Heart right ventricle (tissue), 16 donors: ENCODE results near the gene RECK. TPM values are rescaled to one million over a fixed set of nuclear protein-coding genes. Genes with fewer than 3 reads are reported as not detected.

ENCODE experiments used
- ATAC-seq, 8 donors: fragments of 200-7000 bp; cut with Tn5 transposase; one replicate each; pipeline ENCODE4 v1.9.1; 2020; ENCODE audit warnings: mild to moderate bottlenecking in 8 of 8, moderate library complexity in 8 of 8, moderate number of reproducible peaks in 1 of 8
- DNase-seq, 2 donors: peaks; one replicate each; pipeline ENCODE4 v3.0.0-alpha.2; 2020
- H3K27ac ChIP-seq, 10 donors: fragments of 200-600 bp; sonication (generic) in 2 of 10; one replicate each; pipeline versions ENCODE4 v1.5.0 to v1.8.0; 2020 to 2022; ENCODE audit warnings: mild to moderate bottlenecking in 3 of 10
- H3K27me3 ChIP-seq, 7 donors: fragments of 200-600 bp; one replicate each; pipeline ENCODE4 v1.8.0; 2021 to 2022; ENCODE audit warnings: mild to moderate bottlenecking in 2 of 7
- H3K36me3 ChIP-seq, 9 donors: fragments of 200-600 bp; sonication (generic) in 1 of 9; one replicate each; pipeline versions ENCODE4 v1.5.0 to v1.8.0; 2020 to 2022; ENCODE audit warnings: mild to moderate bottlenecking in 2 of 9
- H3K4me1 ChIP-seq, 9 donors: fragments of 200-600 bp; sonication (generic) in 1 of 9; one replicate each; pipeline versions ENCODE4 v1.5.0 to v1.8.0; 2020 to 2022; ENCODE audit warnings: mild to moderate bottlenecking in 4 of 9
- H3K4me3 ChIP-seq, 10 donors: fragments of 200-600 bp; sonication (generic) in 2 of 10; one replicate each; pipeline versions ENCODE4 v1.5.0 to v1.8.0; 2020 to 2022; ENCODE audit warnings: mild to moderate bottlenecking in 7 of 10, moderate library complexity in 2 of 10
- H3K9me3 ChIP-seq, 11 donors: fragments of 200-600 bp in 10 of 11; sonication (generic) in 2 of 11; one replicate each; pipeline versions ENCODE4 v1.5.0 to v1.8.0; 2013 to 2022; ENCODE audit warnings: mild to moderate bottlenecking in 2 of 11, control low read depth in 1 of 11, moderate library complexity in 1 of 11
- CTCF ChIP-seq, 9 donors: fragments of 200-600 bp; sonication (generic) in 2 of 9; IDR thresholded peaks; one replicate each; pipeline versions ENCODE4 v1.5.0 to v1.8.0; 2021 to 2022; ENCODE audit warnings: antibody characterized with exemption in 9 of 9, mild to moderate bottlenecking in 5 of 9, moderate library complexity in 1 of 9
- WGBS, 2 donors: extraction: QIAGEN DNeasy Blood & Tissue Kit; methylation state at CpG; one replicate each; pipeline ENCODE4 v1.1.7; 2013; ENCODE audit warnings: inconsistent platforms in 1 of 2; 5-methylcytosine and 5-hydroxymethylcytosine counted together
- intact Hi-C, 10 donors: fragments of 100-400 bp; cut with DNase I; formaldehyde crosslinking; loops; one replicate each; pipeline versions ENCODE4 v1.11.1 to v1.14.2; 2022
- polyA plus RNA-seq, 2 donors: library from polyadenylated mRNA; stranded (reverse); fragments of 200-250 nt; gene quantifications; one replicate each; pipeline ENCODE4 v1.2.3, GENCODE V29; 2013
- total RNA-seq, 10 donors: library from RNA; stranded (reverse); fragmentation: NEBNext Ultra II Directional in 3 of 10; extraction: Animal tissue kit (Norgen Biotek cat#: 25700) in 3 of 10; gene quantifications; one replicate each; pipeline versions ENCODE4 v1.2.1 to v1.2.4, GENCODE V29; 2021 to 2023
- donor health status: Arrhythmogenic right ventricular cardiomyopathy.
- donor health status: ischemic (EF 13 %, LVEDD 7.1; RV severe dilation, severe dysfunction).
- donor health status: healthy with polysubstance abuse.
- donor health status: DM: no; HTN: yes; CAD: no.
- donor health status: DM: no; HTN: no; CAD: no.
- donor health status: ischemic (EF 25% LVEDD 6.9; RV normal size, moderate dysfunction).
- donor health status: ischemic (EF 25% LVEDD 5.7; RV mildly dilated, moderate dysfunction).
- donor health status: healthy.
- donor health status: DM: yes; HTN: yes; CAD: no.
- donor health status: Ischemic cardiomyopathy.
- donor health status: ischemic (EF 35%, LVEDD 5.7; RV mildly dilated, moderate dysfunction).
- donor health status: nonischemic (EF 11% LVEDD 7.7; RV severe dilation, severe dysfunction).
- donor health status: DM: yes; HTN: yes; CAD: no.
- donor health status: PGD.
- donor health status: ischemic (EF 29% LVEDD 5.4; RV normal size, mild dysfunction).
- donor health status: nonischemic (EF 23%, LVEDD 6.1; RV moderate dilation, normal function).

RECK gene
- total and polyA plus RNA-seq, 12 donors, result 2.9 to 5.8 (median 5.1) TPM

GRCh38 chr9:36109071-36109470 lies 72.4 kb downstream of the RECK start:
- no peak for TF ChIP-seq CTCF (IDR thresholded peaks at IDR 0.05)
- Histone ChIP-seq H3K27ac (no peak overlapping the region), H3K9me3 (no peaks in the 10 kb centered on the region), H3K4me1 (peaks cover 0 to 8% (median 0%) of the 10 kb centered on the region in 9 donors), H3K4me3 (no peak overlapping the region), H3K27me3 (no peaks in the 10 kb centered on the region), H3K36me3 (peaks cover 0 to 67% (median 18%) of the 10 kb centered on the region in 9 donors)
- 59% methylated on average over 2 of the region's 2 CpGs for WGBS, 2 donors
- DNase-seq, result no peak
- intact Hi-C loops, result loop anchor here in 3 of 10 donors (10.0 kb wide), 2 partner anchors 216 to 226 kb away; no protein-coding TSS in a partner anchor
- ATAC-seq, result no peak

GRCh38 chr9:36110434-36110833 lies 73.7 kb downstream of the RECK start:
- Histone ChIP-seq H3K27me3 (no peaks in the 10 kb centered on the region), H3K9me3 (no peaks in the 10 kb centered on the region), H3K27ac (no peak overlapping the region), H3K4me1 (peaks cover 0 to 8% (median 0%) of the 10 kb centered on the region in 9 donors), H3K4me3 (no peak overlapping the region), H3K36me3 (peaks cover 0 to 70% (median 14%) of the 10 kb centered on the region in 9 donors)
- 94 to 97% methylated on average over 2 of the region's 2 CpGs for WGBS, 2 donors
- DNase-seq, result no peak
- intact Hi-C loops, result no loop called here
- TF ChIP-seq CTCF (IDR thresholded peaks at IDR 0.05), result no peak
- ATAC-seq, result no peak

- ATAC-seq (no peak), DNase-seq (no peak)
- Histone ChIP-seq H3K4me3 (no peak overlapping the region), H3K9me3 (no peaks in the 10 kb centered on the region), H3K36me3 (peaks cover 0 to 82% (median 14%) of the 10 kb centered on the region in 9 donors), H3K27me3 (no peaks in the 10 kb centered on the region), H3K27ac (no peak overlapping the region), H3K4me1 (peaks cover 0 to 8% (median 0%) of the 10 kb centered on the region in 9 donors)
- intact Hi-C loops, result no loop called here
- TF ChIP-seq CTCF (IDR thresholded peaks at IDR 0.05), result no peak
- 87 to 90% methylated on average over 3 of the region's 3 CpGs for WGBS, 2 donors
These were observed 75.8 kb downstream of the RECK start for GRCh38 chr9:36112516-36112915.

- 83 to 84% methylated on average over 2 of the region's 2 CpGs for WGBS, 2 donors
These were observed 77.3 kb downstream of the RECK start for GRCh38 chr9:36113999-36114398.

More at GRCh38 chr9:36113999-36114398, 77.3 kb downstream of the RECK start:
- TF ChIP-seq CTCF (IDR thresholded peaks at IDR 0.05), result no peak
- Histone ChIP-seq H3K4me3 (no peak overlapping the region), H3K36me3 (peaks cover 0 to 83% (median 6%) of the 10 kb centered on the region in 9 donors), H3K27ac (no peak overlapping the region), H3K9me3 (no peaks in the 10 kb centered on the region), H3K27me3 (no peaks in the 10 kb centered on the region), H3K4me1 (peaks cover 0 to 4% (median 0%) of the 10 kb centered on the region in 9 donors)
- intact Hi-C loops, result no loop called here
- ATAC-seq (no peak), DNase-seq (no peak)
